H9 (cell line): ENCODE measurements around the gene AHNAK. TPM values are rescaled to one million over a fixed set of nuclear protein-coding genes. Genes with fewer than 3 reads are reported as not detected.
A peak's percentile ranks its signal among the peaks of the same experiment; 100 is the strongest.
"Not testable (repeated sequence)": the region's sequence is repeated elsewhere in the genome, so short reads cannot be mapped to it uniquely, and the experiment has no call there.

Source experiments
- DNase-seq: peaks from one replicate; pipeline ENCODE4 v3.0.0-alpha.2; 2017
- H2AFZ ChIP-seq: one replicate; pipeline ENCODE4 v1.6.1; 2013; ENCODE audit warnings: mild to moderate bottlenecking, low read length, control low read depth, moderate library complexity
- H2AK5ac ChIP-seq: 2 replicates; pipeline ENCODE4 v1.6.1; 2013; ENCODE audit warnings: low read length, control low read depth, mixed read lengths; ENCODE audit not compliant: insufficient read length
- H2BK120ac ChIP-seq: one replicate; pipeline ENCODE4 v1.6.1; 2013; ENCODE audit warnings: low read depth, mild to moderate bottlenecking, low read length, control low read depth, inconsistent platforms; ENCODE audit not compliant: poor library complexity, severe bottlenecking
- H2BK12ac ChIP-seq: 2 replicates; pipeline ENCODE4 v1.6.1; 2013; ENCODE audit warnings: low read length, control low read depth, mixed read lengths, low read depth; ENCODE audit not compliant: insufficient read length
- H2BK15ac ChIP-seq: 2 replicates; pipeline ENCODE4 v1.6.1; 2013; ENCODE audit warnings: low read depth, low read length, control low read depth
- H2BK20ac ChIP-seq: one replicate; pipeline ENCODE4 v1.6.1; 2013; ENCODE audit warnings: low read depth, mild to moderate bottlenecking, low read length, control low read depth, inconsistent platforms; ENCODE audit not compliant: poor library complexity, severe bottlenecking
- H2BK5ac ChIP-seq: 2 replicates; pipeline ENCODE4 v1.6.1; 2013; ENCODE audit warnings: low read length, control low read depth, mixed read lengths; ENCODE audit not compliant: insufficient read length
- H3K14ac ChIP-seq: 2 replicates; pipeline ENCODE4 v1.6.1; 2013; ENCODE audit warnings: low read length, control low read depth; ENCODE audit not compliant: insufficient read depth
- H3K18ac ChIP-seq: 2 replicates; pipeline ENCODE4 v1.6.1; 2013; ENCODE audit warnings: low read depth, mild to moderate bottlenecking, mixed read lengths, low read length, control low read depth; ENCODE audit not compliant: insufficient read length
- H3K23ac ChIP-seq: 2 replicates; pipeline ENCODE4 v1.6.1; 2013; ENCODE audit warnings: low read length, control low read depth, mixed read lengths, low read depth; ENCODE audit not compliant: insufficient read length
- H3K23me2 ChIP-seq: 2 replicates; pipeline ENCODE4 v1.6.1; 2013; ENCODE audit warnings: low read depth, mild to moderate bottlenecking, mixed read lengths, low read length, control low read depth; ENCODE audit not compliant: insufficient read length, poor library complexity, severe bottlenecking
- H3K27ac ChIP-seq: 2 replicates; pipeline ENCODE4 v1.5.1; 2013; ENCODE audit warnings: low read length, control low read depth, mixed read lengths, low read depth; ENCODE audit not compliant: insufficient read length
- H3K27me3 ChIP-seq: 2 replicates; pipeline ENCODE4 v1.6.1; 2013; ENCODE audit warnings: low read length, control low read depth, inconsistent platforms; ENCODE audit not compliant: insufficient read depth
- H3K4ac ChIP-seq: 2 replicates; pipeline ENCODE4 v1.6.1; 2013; ENCODE audit warnings: low read depth, mild to moderate bottlenecking, control low read depth, inconsistent platforms, low read length, moderate library complexity
- H3K4me1 ChIP-seq: 2 replicates; pipeline ENCODE4 v1.6.1; 2013; ENCODE audit warnings: low read length, control low read depth, inconsistent platforms; ENCODE audit not compliant: insufficient read depth
- H3K4me2 ChIP-seq: 2 replicates; pipeline ENCODE4 v1.6.1; 2013; ENCODE audit warnings: low read length, control low read depth, mixed read lengths; ENCODE audit not compliant: insufficient read length, insufficient read depth
- H3K56ac ChIP-seq: 2 replicates; pipeline ENCODE4 v1.6.1; 2013; ENCODE audit warnings: low read depth, mild to moderate bottlenecking, mixed read lengths, low read length, control low read depth; ENCODE audit not compliant: insufficient read length
- H3K79me1 ChIP-seq: 2 replicates; pipeline ENCODE4 v1.6.1; 2013; ENCODE audit warnings: low read depth, mild to moderate bottlenecking, moderate library complexity, low read length, control low read depth, inconsistent platforms; ENCODE audit not compliant: insufficient read depth, poor library complexity, severe bottlenecking
- H3K79me2 ChIP-seq: 2 replicates; pipeline ENCODE4 v1.6.1; 2013; ENCODE audit warnings: low read length, control low read depth, inconsistent platforms; ENCODE audit not compliant: insufficient read depth
- H3K9ac ChIP-seq: 2 replicates; pipeline ENCODE4 v1.6.1; 2013; ENCODE audit warnings: low read length, control low read depth, mixed read lengths; ENCODE audit not compliant: insufficient read length; ENCODE audit errors: extremely low read depth
- H3K9me3 ChIP-seq: one replicate; pipeline ENCODE4 v1.6.1; 2013; ENCODE audit warnings: low read depth, low read length, inconsistent platforms; ENCODE audit not compliant: control insufficient read depth
- H3T11ph ChIP-seq: one replicate; pipeline ENCODE4 v1.6.1; 2013; ENCODE audit warnings: mild to moderate bottlenecking, low read length, control low read depth, inconsistent platforms
- H4K20me1 ChIP-seq: one replicate; pipeline ENCODE4 v1.6.1; 2013; ENCODE audit not compliant: control insufficient read depth, insufficient read length, insufficient read depth
- H4K5ac ChIP-seq: 2 replicates; pipeline ENCODE4 v1.6.1; 2013; ENCODE audit warnings: low read depth, mild to moderate bottlenecking, mixed read lengths, low read length, control low read depth; ENCODE audit not compliant: insufficient read length
- H4K8ac ChIP-seq: replicated peaks from 2 replicates; pipeline ENCODE4 v1.6.1; 2013; ENCODE audit warnings: low read length, control low read depth, mixed read lengths, low read depth; ENCODE audit not compliant: insufficient read length
- H4K91ac ChIP-seq: 2 replicates; pipeline ENCODE4 v1.6.1; 2013; ENCODE audit warnings: low read depth, mild to moderate bottlenecking, moderate library complexity, mixed read lengths, low read length, control low read depth; ENCODE audit not compliant: insufficient read length
- H3K27ac Mint-ChIP-seq, 3 experiments: 2 replicates in 2 of 3; 3 replicates in 1 of 3; pipeline ENCODE4 v1.8.0; 2020 to 2021; ENCODE audit warnings: mixed read lengths in 3 of 3, mild to moderate bottlenecking in 1 of 3, moderate library complexity in 1 of 3
- H3K27me3 Mint-ChIP-seq: 2 replicates; pipeline ENCODE4 v1.8.0; 2021; ENCODE audit warnings: low read depth, mild to moderate bottlenecking, moderate library complexity, mixed read lengths
- H3K36me3 Mint-ChIP-seq, 3 experiments: 2 replicates in 2 of 3; 3 replicates in 1 of 3; pipeline ENCODE4 v1.8.0; 2020 to 2021; ENCODE audit warnings: low read depth in 3 of 3, mixed read lengths in 3 of 3; ENCODE audit not compliant: insufficient read depth in 1 of 3
- H3K4me1 Mint-ChIP-seq, 2 experiments: 2 replicates each; pipeline ENCODE4 v1.8.0; 2020; ENCODE audit warnings: mixed read lengths in 2 of 2
- H3K4me3 Mint-ChIP-seq, 2 experiments: 2 replicates in 1 of 2; 3 replicates in 1 of 2; pipeline ENCODE4 v1.8.0; 2020 to 2021; ENCODE audit warnings: mild to moderate bottlenecking in 2 of 2, mixed read lengths in 2 of 2, moderate library complexity in 1 of 2
- H3K9me3 Mint-ChIP-seq, 2 experiments: 2 replicates in 1 of 2; 3 replicates in 1 of 2; pipeline ENCODE4 v1.8.0; 2020; ENCODE audit warnings: mild to moderate bottlenecking in 2 of 2, mixed read lengths in 2 of 2, moderate library complexity in 1 of 2
- WGBS: extraction: QIAGEN DNeasy Blood & Tissue Kit; methylation state at CpG from one replicate; pipeline ENCODE4 v1.1.7; 2013; ENCODE audit warnings: missing lambda C conversion rate, low lambda C conversion rate, mixed read lengths; ENCODE audit not compliant: insufficient read length; ENCODE audit errors: extremely low coverage; 5-methylcytosine and 5-hydroxymethylcytosine counted together
- total RNA-seq: library from RNA; stranded (reverse); gene quantifications from 2 replicates; pipeline ENCODE4 v1.2.1, GENCODE V29; 2021
- TF ChIP-seq, protein P1 (sequence below): fragments of 200-600 bp; sonication (generic); conservative IDR thresholded peaks from 3 replicates; pipeline ENCODE4 v1.8.0; 2021; ENCODE audit warnings: antibody characterized with exemption, mild to moderate bottlenecking

The AHNAK gene
- total RNA-seq, 1 experiment from 2014 or later, result 15.2 TPM

GRCh38 chr11:62560566-62561103, 14.0 kb upstream of the AHNAK start:
- Histone ChIP-seq H4K5ac (no peak overlapping the region), H2BK120ac (no peak overlapping the region), H4K8ac (no peak overlapping the region), H3K4ac (no peak overlapping the region), H3K27me3 (no peaks in the 10 kb centered on the region), H3K9me3 (no peaks in the 10 kb centered on the region), H3K56ac (no peak overlapping the region), H3T11ph (no peak overlapping the region), H2BK12ac (no peak overlapping the region), H3K23ac (no peak overlapping the region), H3K27ac (no peak overlapping the region), H3K4me2 (no peak overlapping the region), H3K14ac (no peak overlapping the region), H3K79me1 (no peaks in the 10 kb centered on the region), H2BK20ac (no peak overlapping the region), H3K23me2 (no peaks in the 10 kb centered on the region), H2BK5ac (no peak overlapping the region), H4K20me1 (peaks cover 2% of the 10 kb centered on the region), H3K9ac (no peak overlapping the region), H2BK15ac (no peak overlapping the region), H2AFZ (no peak overlapping the region), H2AK5ac (no peak overlapping the region), H3K79me2 (0 out of 2 replicates have a peak, but pooled peaks cover under 1% of the 10 kb centered on the region), H4K91ac (no peak overlapping the region), H3K18ac (no peak overlapping the region), H3K4me1 (peaks cover 11% of the 10 kb centered on the region; the same call in 1 of the 2 replicates)
- TF ChIP-seq, protein P1, sequence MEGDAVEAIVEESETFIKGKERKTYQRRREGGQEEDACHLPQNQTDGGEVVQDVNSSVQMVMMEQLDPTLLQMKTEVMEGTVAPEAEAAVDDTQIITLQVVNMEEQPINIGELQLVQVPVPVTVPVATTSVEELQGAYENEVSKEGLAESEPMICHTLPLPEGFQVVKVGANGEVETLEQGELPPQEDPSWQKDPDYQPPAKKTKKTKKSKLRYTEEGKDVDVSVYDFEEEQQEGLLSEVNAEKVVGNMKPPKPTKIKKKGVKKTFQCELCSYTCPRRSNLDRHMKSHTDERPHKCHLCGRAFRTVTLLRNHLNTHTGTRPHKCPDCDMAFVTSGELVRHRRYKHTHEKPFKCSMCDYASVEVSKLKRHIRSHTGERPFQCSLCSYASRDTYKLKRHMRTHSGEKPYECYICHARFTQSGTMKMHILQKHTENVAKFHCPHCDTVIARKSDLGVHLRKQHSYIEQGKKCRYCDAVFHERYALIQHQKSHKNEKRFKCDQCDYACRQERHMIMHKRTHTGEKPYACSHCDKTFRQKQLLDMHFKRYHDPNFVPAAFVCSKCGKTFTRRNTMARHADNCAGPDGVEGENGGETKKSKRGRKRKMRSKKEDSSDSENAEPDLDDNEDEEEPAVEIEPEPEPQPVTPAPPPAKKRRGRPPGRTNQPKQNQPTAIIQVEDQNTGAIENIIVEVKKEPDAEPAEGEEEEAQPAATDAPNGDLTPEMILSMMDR, result peak; percentile 92; the same call in 2 of the 3 replicates
- Mint-ChIP-seq H3K27me3 (no peaks in the 10 kb centered on the region; the same call in 1 of the 2 replicates), H3K27ac (peak overlapping the region; percentile 87 to 97 (median 87)), H3K4me1 (peaks cover 56 to 60% of the 10 kb centered on the region in 2 experiments), H3K36me3 (peaks cover 46 to 92% (median 62%) of the 10 kb centered on the region in 3 experiments), H3K9me3 (no peaks in the 10 kb centered on the region; a peak in 1 of 5 replicates), H3K4me3 (peak overlapping the region; percentile 34 to 61; a peak in 4 of 5 replicates)
- no CpG with 5 or more reads among the region's 2 CpGs for WGBS
- DNase-seq, result peak; percentile 95

GRCh38 chr11:62559626-62560025, 13.0 kb upstream of the AHNAK start:
- H3K27me3 ChIP-seq, H3K4ac ChIP-seq, H3K23ac ChIP-seq, H2BK5ac ChIP-seq, H3K27ac ChIP-seq, H2AFZ ChIP-seq, H3K9ac ChIP-seq, H3K79me2 ChIP-seq, H3K79me1 ChIP-seq, H3K9me3 ChIP-seq, H2AK5ac ChIP-seq, H2BK20ac ChIP-seq, H3K9me3 Mint-ChIP-seq, H3K56ac ChIP-seq, H3T11ph ChIP-seq, H2BK120ac ChIP-seq, H4K91ac ChIP-seq, H4K5ac ChIP-seq, H2BK15ac ChIP-seq, H3K4me2 ChIP-seq, H4K8ac ChIP-seq, H3K23me2 ChIP-seq, H4K20me1 ChIP-seq, H3K27me3 Mint-ChIP-seq, DNase-seq, H3K14ac ChIP-seq: not testable (repeated sequence)
- Mint-ChIP-seq H3K36me3 (peaks cover 38 to 86% (median 55%) of the 10 kb centered on the region in 3 experiments), H3K4me1 (peaks cover 60 to 64% of the 10 kb centered on the region in 2 experiments), H3K4me3 (peak overlapping the region; percentile 21 to 61; a peak in 4 of 5 replicates), H3K27ac (peak overlapping the region; percentile 86 to 97 (median 87); a peak in 6 of 7 replicates)
- peak overlapping the region; percentile 3 for H3K18ac ChIP-seq
- no CpG with 5 or more reads among the region's 5 CpGs for WGBS
- H3K4me1 ChIP-seq, result peaks cover 11% of the 10 kb centered on the region; the same call in 1 of the 2 replicates
- H2BK12ac ChIP-seq, result peak overlapping the region; percentile 12
